HuH-7.5 (cell line): ENCODE measurements around the gene MYO7A.

Experiments used
- DNase-seq: peaks from one replicate; pipeline ENCODE4 v3.0.0; 2011; ENCODE audit warnings: low spot score

MYO7A gene

DNA sequence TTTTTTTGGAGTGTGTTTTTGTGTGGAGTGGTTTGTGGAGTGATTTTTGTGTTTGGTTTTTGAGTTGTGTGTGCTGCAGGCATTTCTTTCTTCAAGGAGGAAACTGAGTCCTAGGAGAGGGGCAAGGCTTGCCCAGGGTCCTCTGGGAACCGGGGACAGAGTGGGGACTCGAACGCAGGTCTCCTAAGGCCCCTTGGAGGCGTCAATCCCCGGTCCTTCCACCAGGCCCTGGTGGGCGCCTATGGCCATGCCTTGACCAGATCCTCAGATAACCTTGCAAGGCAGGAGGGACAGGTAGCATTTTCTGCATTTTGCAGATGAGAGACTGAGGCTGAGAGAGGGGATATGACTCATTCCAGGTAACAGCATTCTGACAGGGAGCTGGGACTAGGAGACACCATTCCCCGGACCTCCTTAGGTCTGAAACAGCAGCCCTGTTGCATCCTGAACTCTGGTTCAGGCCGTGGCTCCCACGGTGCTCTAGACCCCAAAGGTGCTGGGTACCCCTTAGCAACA is 39.1 kb downstream of the MYO7A start:
- DNase-seq, result no peak

DNA sequence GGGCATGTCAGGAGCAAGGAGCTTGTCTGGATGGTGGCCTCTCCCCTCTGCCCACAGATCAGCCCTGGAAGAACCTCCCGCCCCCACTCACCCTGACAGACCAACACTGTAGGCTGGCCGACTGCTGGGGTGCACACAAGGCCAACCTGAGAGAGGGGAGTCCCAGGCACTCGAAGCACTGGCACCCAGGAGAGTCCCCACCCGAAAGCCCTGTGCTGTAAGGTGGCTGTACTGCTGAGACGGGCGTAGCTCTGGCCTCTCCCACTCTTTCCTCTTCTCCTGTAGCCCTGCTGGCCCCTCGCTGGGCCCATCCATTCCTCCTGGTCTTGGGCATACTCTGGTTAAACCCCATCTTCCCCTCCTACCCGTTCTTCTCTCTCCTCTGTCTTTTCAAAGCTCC is 39.7 kb downstream of the MYO7A start:
- no peak for DNase-seq

- no peak for DNase-seq
Observed at GRCh38 chr11:77170107-77170506, 42.1 kb downstream of the MYO7A start.

- no peak for DNase-seq
Observed at GRCh38 chr11:77171254-77171653, 43.2 kb downstream of the MYO7A start.

DNA sequence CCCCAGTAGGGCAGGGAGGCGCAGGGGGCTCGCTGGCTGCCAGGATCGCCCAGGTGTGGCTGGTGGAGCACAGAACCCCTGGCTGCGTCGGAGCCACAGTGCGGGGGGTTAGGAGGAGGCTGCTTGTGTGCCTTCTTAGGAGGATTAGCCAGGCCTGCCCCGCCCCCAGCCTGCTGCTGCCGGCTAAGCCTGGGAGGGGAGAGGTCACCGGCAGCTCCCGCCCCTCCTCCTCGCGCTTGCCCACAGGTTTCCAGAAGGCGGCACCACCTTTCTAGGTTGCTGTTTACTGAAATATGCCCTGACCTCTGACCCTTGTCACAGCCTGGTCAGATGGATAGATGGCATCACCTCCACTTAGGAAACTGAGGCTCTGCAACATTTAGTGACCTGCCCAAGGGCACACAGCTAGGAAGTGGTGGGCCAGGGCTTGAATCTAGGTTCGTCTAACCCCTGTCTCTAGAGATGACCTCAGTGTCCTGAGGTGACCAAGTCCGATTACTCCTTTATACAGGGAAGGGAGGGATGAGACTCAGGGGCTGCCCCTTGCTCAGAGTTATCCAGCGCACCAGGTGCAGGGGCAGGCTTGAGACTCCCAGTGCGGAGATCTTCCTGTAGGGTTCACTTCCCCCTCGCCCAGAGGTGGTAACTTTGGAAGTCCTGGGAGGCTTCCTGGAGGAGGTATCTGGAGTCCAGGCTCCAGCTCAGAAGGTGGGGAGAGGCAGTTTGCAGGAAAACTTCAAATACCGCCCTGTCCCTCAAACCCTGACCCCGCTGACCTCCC is 44.0 kb downstream of the MYO7A start:
- no peak for DNase-seq

- no peak for DNase-seq
Observed at GRCh38 chr11:77172666-77172982, 44.6 kb downstream of the MYO7A start.

DNA sequence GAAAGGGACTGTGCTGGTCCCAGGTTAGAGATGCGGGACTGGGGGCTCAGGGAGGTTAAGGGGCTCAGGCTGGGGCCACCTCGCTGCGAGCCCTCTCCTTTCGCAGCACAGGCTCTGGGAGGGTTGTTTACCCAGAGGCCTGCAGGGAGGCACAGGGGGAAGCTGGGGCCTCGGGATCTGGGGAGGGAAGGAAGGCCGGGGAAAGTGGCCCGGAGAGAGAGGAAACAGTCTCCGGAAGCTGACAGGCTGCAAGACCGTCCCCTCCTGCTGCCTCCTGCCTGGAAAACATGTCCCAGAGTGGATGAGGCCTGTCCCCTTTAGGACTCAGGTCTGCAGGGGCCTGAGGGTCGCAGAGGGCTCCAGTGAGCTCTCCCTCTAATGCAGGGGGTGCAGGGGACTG is 45.4 kb downstream of the MYO7A start:
- DNase-seq, result no peak

DNA sequence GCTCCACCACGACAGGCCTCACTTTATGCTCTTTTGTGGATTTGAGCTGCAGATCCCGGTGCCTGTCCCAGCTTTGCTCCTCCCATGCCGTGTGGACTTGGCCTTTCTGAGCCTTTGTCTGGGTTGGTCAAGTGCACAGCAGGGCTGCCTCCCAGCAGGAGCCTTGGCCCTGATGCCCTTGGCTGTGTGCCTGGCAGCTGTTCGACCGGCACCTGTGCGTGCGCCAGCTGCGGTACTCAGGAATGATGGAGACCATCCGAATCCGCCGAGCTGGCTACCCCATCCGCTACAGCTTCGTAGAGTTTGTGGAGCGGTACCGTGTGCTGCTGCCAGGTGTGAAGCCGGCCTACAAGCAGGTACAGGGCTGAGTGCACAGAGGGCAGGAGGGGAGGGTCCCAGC is 46.5 kb downstream of the MYO7A start:
- no peak for DNase-seq

DNA sequence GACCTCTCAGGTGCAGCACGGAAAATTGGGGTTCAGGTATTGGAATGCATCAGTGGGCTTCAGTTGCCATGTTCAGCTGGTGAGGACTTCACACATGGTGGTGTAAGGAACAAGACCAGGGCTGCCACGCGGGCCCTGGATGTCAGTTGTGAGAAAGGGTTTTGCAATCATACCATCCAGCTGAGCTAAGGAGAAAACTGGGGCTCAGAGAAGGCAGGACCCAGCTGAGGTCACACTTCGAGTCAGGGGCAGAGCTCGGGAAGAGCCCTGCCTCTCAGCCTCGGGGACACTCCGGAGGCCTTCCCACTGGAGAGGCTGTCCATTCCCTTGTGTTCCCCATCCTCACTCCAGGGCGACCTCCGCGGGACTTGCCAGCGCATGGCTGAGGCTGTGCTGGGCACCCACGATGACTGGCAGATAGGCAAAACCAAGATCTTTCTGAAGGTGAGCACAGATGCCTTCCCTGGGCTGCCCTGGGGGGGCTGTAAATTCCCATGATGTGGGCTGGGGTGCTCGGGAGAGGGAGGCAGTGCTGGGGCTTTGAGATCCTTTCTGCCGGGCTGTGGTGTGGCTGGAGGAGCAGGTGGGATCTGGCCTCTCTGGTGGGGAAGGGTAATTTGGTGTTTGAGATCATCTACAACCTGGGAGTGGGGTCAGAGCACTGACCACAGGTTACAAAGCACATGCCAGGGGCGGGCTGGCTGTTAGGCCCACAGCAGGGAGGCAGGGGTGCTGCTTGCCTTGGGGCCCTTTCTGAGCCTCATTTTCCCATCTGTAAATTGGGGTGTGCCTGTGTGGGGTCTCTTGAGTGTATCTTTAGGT is 47.2 kb downstream of the MYO7A start:
- no peak for DNase-seq

GRCh38 chr11:77175869-77176539 is 48.0 kb downstream of the MYO7A start:
- no peak for DNase-seq

DNA sequence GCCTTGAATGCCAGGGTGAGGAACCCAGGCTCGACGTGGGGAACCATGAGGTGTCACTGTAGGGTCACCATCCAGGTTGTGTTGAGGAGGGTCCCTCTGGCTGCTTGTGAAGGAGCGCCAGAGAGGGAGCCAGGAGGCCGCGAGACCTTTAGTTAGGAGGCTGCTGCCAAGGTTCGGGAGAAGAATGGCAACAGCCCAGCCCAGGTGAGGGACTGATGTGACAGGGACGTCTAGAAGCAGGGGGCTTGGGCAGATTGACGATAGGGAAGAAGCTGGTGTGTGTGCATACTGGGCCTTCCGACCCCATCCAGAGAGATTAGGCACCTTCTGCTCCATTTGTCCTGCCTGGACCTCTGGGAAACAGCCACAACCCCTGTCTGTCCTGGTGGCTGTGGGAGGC is 49.0 kb downstream of the MYO7A start:
- DNase-seq, result no peak

- DNase-seq, result no peak
Observed at GRCh38 chr11:77178150-77178549, 50.1 kb downstream of the MYO7A start.

- no peak for DNase-seq
Observed at GRCh38 chr11:77179048-77179447, 51.0 kb downstream of the MYO7A start.

- no peak for DNase-seq
Observed at GRCh38 chr11:77179681-77180080, 51.6 kb downstream of the MYO7A start.

- no peak for DNase-seq
Observed at GRCh38 chr11:77180346-77180745, 52.3 kb downstream of the MYO7A start.

DNA sequence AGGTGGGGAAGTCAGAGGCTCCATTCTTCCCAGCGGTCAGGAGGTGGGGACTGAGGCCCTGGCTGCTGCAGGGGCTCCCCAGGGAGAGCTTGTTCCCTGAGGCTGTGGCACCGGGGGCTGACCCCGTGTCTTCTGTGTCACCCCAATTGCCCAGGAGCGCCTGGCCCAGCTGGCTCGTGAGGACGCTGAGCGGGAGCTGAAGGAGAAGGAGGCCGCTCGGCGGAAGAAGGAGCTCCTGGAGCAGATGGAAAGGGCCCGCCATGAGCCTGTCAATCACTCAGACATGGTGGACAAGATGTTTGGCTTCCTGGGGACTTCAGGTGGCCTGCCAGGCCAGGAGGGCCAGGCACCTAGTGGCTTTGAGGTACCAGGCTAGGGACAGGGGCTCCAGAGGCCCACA is 53.2 kb downstream of the MYO7A start:
- DNase-seq, result no peak

DNA sequence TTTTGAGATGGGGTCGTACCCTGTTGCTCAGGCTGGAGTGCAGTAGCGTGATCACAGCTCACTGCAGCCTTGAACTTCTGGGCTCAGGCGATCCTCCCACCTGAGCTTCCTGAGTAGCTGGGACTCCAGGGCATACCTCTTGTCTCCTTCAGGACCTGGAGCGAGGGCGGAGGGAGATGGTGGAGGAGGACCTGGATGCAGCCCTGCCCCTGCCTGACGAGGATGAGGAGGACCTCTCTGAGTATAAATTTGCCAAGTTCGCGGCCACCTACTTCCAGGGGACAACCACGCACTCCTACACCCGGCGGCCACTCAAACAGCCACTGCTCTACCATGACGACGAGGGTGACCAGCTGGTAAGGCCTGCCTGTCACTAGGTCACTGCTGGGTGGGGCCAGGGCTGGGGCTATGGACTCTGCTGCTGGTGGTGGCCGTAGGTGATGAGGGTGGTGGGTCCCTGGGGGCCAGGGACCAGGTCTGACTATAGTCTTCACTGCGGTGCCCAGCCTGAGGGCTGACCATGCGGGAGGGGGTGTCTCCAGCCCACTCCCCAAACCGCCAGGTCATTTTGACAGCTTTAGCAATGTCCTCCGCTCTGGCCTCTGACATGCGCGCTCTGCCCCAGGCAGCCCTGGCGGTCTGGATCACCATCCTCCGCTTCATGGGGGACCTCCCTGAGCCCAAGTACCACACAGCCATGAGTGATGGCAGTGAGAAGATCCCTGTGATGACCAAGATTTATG is 53.9 kb downstream of the MYO7A start:
- no peak for DNase-seq

DNA sequence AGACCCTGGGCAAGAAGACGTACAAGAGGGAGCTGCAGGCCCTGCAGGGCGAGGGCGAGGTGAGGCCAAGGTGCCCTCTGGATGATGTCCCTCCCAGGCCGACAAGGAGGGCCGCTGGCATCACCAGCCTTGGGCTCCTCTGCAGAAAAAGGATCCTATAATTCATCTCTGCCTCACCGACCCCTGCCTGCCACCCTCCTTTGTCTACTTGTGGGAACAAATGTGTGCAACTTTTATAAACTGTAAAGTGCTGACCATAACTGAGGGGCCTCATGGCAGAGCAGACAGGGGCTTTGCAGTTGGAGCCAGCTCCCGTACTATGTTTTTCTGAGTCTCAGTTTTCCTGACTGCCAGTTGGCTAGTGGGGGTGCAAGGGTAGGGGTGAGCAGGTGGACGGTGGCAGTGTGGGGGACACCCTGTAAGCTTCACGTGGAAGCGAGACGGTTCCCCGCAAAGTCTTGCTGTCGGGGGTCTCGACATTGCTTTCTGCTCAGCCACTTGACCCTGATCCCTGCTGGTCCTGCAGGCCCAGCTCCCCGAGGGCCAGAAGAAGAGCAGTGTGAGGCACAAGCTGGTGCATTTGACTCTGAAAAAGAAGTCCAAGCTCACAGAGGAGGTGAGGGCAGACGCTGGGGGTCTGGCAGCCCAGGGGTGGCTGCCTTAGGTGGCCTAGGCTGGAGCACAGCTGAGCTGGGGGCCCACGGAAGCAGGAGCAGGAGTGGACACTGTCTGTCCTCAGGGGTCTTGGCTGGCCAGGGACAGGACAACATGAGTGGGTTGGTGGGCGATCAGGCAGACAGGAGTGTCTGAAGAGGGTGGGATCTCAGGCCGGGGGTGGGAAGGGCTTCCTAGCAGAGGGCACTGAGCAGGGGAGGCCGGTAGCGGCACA is 54.7 kb downstream of the MYO7A start:
- DNase-seq, result no peak

DNA sequence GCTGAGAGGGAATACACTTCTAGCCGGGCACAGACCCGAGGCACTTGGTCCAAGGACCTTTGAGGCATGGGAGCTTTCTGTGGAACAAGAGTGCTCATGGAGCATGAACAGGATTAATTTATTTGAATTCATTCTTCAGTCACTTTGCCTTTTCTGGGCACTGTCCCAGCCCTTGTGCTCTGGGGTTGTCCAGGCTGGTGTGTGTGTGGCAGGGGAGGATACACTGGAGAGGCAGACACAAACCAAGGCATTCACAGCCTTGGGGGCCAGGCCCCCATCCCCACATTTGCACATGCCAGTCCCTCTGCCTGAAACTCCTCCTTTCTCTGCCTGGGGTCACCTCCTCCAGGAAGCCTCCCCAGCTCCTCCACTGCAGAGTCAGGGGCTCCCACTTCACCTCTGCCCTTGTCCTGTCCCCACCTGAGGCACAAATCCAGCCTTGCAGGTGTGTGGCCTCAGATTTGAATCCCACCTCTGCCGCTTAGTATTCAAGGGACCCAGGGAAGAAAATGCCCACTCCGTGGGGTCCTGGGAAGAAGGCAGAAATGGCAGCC is 55.5 kb downstream of the MYO7A start:
- no peak for DNase-seq

GRCh38 chr11:77184136-77184860 is 56.3 kb downstream of the MYO7A start:
- DNase-seq, result no peak
